ENCODE measurements around the gene DNAJC8.

The DNAJC8 gene

GRCh38 chr1:28205243-28205642 is 27.6 kb downstream of the DNAJC8 start:
- H3K27me3 ChIP-seq, result no peaks in the 10 kb centered on the region
- H3K4me3 ChIP-seq, result no peak overlapping the region
- H3K27ac ChIP-seq, result no peak overlapping the region
- TF ChIP-seq Cebpa-rat (IDR thresholded peaks at IDR 0.05), result no peak
- peaks cover 96 to 100% (median 99%) of the 10 kb centered on the region in 11 experiments for H3K36me3 ChIP-seq
- H4K20me1 ChIP-seq, result peaks cover 0 to 29% (median 9%) of the 10 kb centered on the region in 11 experiments; a peak in 11 of 22 replicates
- no peak overlapping the region for H3K9ac ChIP-seq
- no peak overlapping the region for H3K4me2 ChIP-seq
- H3K4me1 ChIP-seq, result peaks cover 1 to 8% (median 5%) of the 10 kb centered on the region in 10 experiments
- H3K9me3 ChIP-seq (replicated peaks in 1 of 11), result no peaks in the 10 kb centered on the region

DNA sequence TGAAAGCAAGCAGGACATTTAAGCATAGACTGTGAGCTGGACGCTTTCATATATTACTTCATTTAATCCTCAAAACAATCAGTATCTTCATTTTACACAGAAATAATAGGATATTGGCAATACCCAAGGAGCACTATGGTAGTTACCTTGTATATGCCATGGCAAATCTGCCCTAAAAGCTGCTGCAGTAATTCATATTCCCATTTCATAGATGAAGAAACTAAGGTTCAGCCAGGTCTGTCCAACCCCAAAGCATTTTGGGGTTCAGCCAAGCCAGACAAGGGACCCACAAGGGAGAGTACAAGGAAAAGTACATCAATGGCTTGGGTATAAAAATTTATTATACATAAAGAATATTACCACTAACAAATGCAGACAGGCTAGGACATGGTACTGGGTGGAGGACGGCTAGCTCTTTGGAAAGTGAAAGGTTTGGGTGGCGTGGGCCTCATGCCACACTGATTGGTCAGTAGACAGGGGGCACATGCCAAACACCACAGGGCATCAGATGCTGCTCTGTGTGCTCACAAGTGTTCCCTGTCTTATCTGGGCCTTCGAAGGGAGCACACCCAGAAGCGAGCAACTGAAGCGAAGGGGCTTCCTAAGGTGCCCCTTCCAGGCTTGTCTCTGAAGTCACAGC is 32.5 kb downstream of the DNAJC8 start:
- no peak for TF ChIP-seq Cebpa-rat (IDR thresholded peaks at IDR 0.05)
- peaks cover 68 to 77% (median 73%) of the 10 kb centered on the region in 11 experiments for H3K36me3 ChIP-seq
- no peak overlapping the region for H3K4me3 ChIP-seq
- peaks cover 42 to 53% (median 46%) of the 10 kb centered on the region in 10 experiments for H3K4me1 ChIP-seq
- H3K27me3 ChIP-seq, result no peaks in the 10 kb centered on the region
- H3K9me3 ChIP-seq (replicated peaks in 1 of 11), result no peaks in the 10 kb centered on the region
- peak overlapping the region in 1 of 11 experiments; percentile 48; a peak in 1 of 22 replicates for H3K9ac ChIP-seq
- H4K20me1 ChIP-seq, result peaks cover 0 to 39% (median 9%) of the 10 kb centered on the region in 11 experiments; a peak in 13 of 22 replicates
- H3K4me2 ChIP-seq, result peak overlapping the region; percentile 10 to 37 (median 29); a peak in 13 of 22 replicates
- H3K27ac ChIP-seq, result no peak overlapping the region

GRCh38 chr1:28199328-28200233 is 33.2 kb downstream of the DNAJC8 start:
- H3K4me3 ChIP-seq, result no peak overlapping the region
- H3K36me3 ChIP-seq, result peaks cover 61 to 69% (median 65%) of the 10 kb centered on the region in 11 experiments
- peaks cover 0 to 36% (median 9%) of the 10 kb centered on the region in 11 experiments; a peak in 13 of 22 replicates for H4K20me1 ChIP-seq
- H3K4me1 ChIP-seq, result peaks cover 42 to 57% (median 46%) of the 10 kb centered on the region in 10 experiments
- H3K4me2 ChIP-seq, result peak overlapping the region; percentile 21 to 84 (median 36); a peak in 19 of 22 replicates
- H3K27ac ChIP-seq, result no peak overlapping the region
- H3K9ac ChIP-seq, result peak overlapping the region in 1 of 11 experiments; percentile 48; a peak in 1 of 22 replicates
- no peaks in the 10 kb centered on the region for H3K27me3 ChIP-seq
- TF ChIP-seq Cebpa-rat (IDR thresholded peaks at IDR 0.05), result no peak
- no peaks in the 10 kb centered on the region for H3K9me3 ChIP-seq (replicated peaks in 1 of 11)

DNA sequence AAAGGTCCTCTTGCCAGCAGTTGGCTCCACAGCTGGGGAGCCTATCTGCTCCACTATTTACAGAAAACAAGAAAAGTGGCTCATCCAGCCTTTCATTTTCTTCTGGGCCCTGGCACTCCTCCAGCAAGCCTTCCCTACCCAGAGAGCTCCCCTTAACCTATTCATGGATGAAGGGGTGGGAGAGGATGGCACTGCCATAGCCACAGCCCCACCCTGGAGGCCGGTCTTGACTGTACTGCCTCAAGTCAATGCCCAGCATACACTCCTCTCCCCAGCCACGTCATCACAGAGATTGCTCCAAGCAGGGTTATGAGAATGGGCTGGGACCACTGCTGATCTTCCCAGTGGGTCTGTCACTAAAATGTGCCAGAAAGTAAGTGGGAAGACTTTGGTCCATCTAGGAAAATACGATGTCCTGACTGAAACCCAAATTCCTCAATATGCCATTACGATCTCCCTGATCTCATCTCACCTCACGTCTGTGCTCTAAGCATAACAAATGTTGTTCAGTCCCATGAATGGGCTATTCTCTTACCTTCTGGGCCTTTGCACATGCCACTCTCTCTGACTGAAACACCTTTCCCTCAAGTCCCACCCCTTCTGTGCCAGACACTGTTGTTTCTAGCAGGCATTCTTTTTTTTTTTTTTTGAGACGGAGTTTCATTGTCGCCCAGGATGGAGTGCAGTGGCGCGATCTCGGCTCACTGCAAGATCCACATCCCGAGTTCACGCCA is 35.0 kb downstream of the DNAJC8 start:
- Histone ChIP-seq H3K4me3 (peak overlapping the region in 1 of 10 experiments; percentile 25; a peak in 1 of 20 replicates), H3K4me1 (peaks cover 51 to 71% (median 58%) of the 10 kb centered on the region in 10 experiments)

GRCh38 chr1:28196330-28196729 is 36.5 kb downstream of the DNAJC8 start:
- Histone ChIP-seq H3K9ac (peak overlapping the region in 5 of 11 experiments; percentile 8 to 53 (median 47); a peak in 7 of 22 replicates), H3K4me2 (peak overlapping the region; percentile 70 to 89 (median 82)), H4K20me1 (peaks cover 0 to 36% (median 15%) of the 10 kb centered on the region in 11 experiments; a peak in 13 of 22 replicates), H3K27ac (peak overlapping the region in 8 of 11 experiments; percentile 9 to 56 (median 42); a peak in 9 of 22 replicates), H3K27me3 (no peaks in the 10 kb centered on the region), H3K9me3 (replicated peaks in 1 of 11) (no peaks in the 10 kb centered on the region), H3K4me3 (no peak overlapping the region), H3K4me1 (peaks cover 53 to 82% (median 62%) of the 10 kb centered on the region in 10 experiments), H3K36me3 (peaks cover 28 to 37% (median 33%) of the 10 kb centered on the region in 11 experiments)
- TF ChIP-seq Cebpa-rat (IDR thresholded peaks at IDR 0.05), result no peak

More for the DNA sequence above, 35.0 kb downstream of the DNAJC8 start:
- Histone ChIP-seq H4K20me1 (peaks cover 0 to 36% (median 15%) of the 10 kb centered on the region in 11 experiments; a peak in 13 of 22 replicates), H3K9ac (peak overlapping the region in 7 of 11 experiments; percentile 2 to 53 (median 31); a peak in 8 of 22 replicates), H3K4me2 (peak overlapping the region; percentile 70 to 89 (median 82)), H3K36me3 (peaks cover 43 to 52% (median 48%) of the 10 kb centered on the region in 11 experiments), H3K9me3 (replicated peaks in 1 of 11) (no peaks in the 10 kb centered on the region), H3K27ac (peak overlapping the region in 8 of 11 experiments; percentile 17 to 51 (median 38); a peak in 12 of 22 replicates), H3K27me3 (no peaks in the 10 kb centered on the region)
- TF ChIP-seq Cebpa-rat (IDR thresholded peaks at IDR 0.05), result no peak

- no peak overlapping the region for H3K4me2 ChIP-seq
- H3K27ac ChIP-seq, result no peak overlapping the region
These were observed 37.0 kb downstream of the DNAJC8 start for GRCh38 chr1:28195780-28196179.

GRCh38 chr1:28194326-28195035 is 38.3 kb downstream of the DNAJC8 start:
- H4K20me1 ChIP-seq, result peaks cover 0 to 30% (median 15%) of the 10 kb centered on the region in 11 experiments; a peak in 12 of 22 replicates
- no peaks in the 10 kb centered on the region for H3K27me3 ChIP-seq
- H3K9me3 ChIP-seq (replicated peaks in 1 of 11), result no peaks in the 10 kb centered on the region
- peaks cover 52 to 85% (median 64%) of the 10 kb centered on the region in 10 experiments for H3K4me1 ChIP-seq
- no peak for TF ChIP-seq Cebpa-rat (IDR thresholded peaks at IDR 0.05)
- H3K4me3 ChIP-seq, result no peak overlapping the region
- H3K36me3 ChIP-seq, result peaks cover 12 to 19% (median 16%) of the 10 kb centered on the region in 11 experiments
- peak overlapping the region in 1 of 11 experiments; percentile 1; a peak in 2 of 22 replicates for H3K27ac ChIP-seq
- H3K4me2 ChIP-seq, result peak overlapping the region in 9 of 11 experiments; percentile 2 to 69 (median 45); a peak in 16 of 22 replicates
- H3K9ac ChIP-seq, result peak overlapping the region in 3 of 11 experiments; percentile 3 to 23 (median 22); a peak in 3 of 22 replicates

More at GRCh38 chr1:28195780-28196179, 37.0 kb downstream of the DNAJC8 start:
- H3K4me3 ChIP-seq, result no peak overlapping the region
- H3K36me3 ChIP-seq, result peaks cover 23 to 31% (median 27%) of the 10 kb centered on the region in 11 experiments
- H3K9me3 ChIP-seq (replicated peaks in 1 of 11), result no peaks in the 10 kb centered on the region
- H3K27me3 ChIP-seq, result no peaks in the 10 kb centered on the region
- H3K9ac ChIP-seq, result no peak overlapping the region
- TF ChIP-seq Cebpa-rat (IDR thresholded peaks at IDR 0.05), result no peak
- peaks cover 0 to 35% (median 15%) of the 10 kb centered on the region in 11 experiments; a peak in 13 of 22 replicates for H4K20me1 ChIP-seq
- peaks cover 58 to 85% (median 68%) of the 10 kb centered on the region in 10 experiments for H3K4me1 ChIP-seq
